GM21367 (cell line): Measurements from ENCODE around the gene BRINP1.

ENCODE experiments used
- ATAC-seq: cut with Tn5 transposase; IDR thresholded peaks from one replicate; pipeline ENCODE4 v1.9.1; 2021; ENCODE audit not compliant: unreplicated experiment

Gene BRINP1

GRCh38 chr9:119368681-119369581 is at the start of gene BRINP1:
Gene BRINP1 (minus strand): TSS chr9:119369435. CDS start chr9:119313355, 56,080 bp downstream.
- no peak for ATAC-seq

GRCh38 chr9:119418721-119419120 is 49.5 kb upstream of the BRINP1 start:
- no peak for ATAC-seq

- no peak for ATAC-seq
These were observed 47.6 kb upstream of the BRINP1 start for GRCh38 chr9:119416793-119417192.

GRCh38 chr9:119412399-119412798 is 43.2 kb upstream of the BRINP1 start:
- ATAC-seq: no peak

GRCh38 chr9:119409552-119409951 is 40.3 kb upstream of the BRINP1 start:
- ATAC-seq: no peak

GRCh38 chr9:119400606-119401005 is 31.4 kb upstream of the BRINP1 start:
- no peak for ATAC-seq

- ATAC-seq: no peak
These were observed 29.1 kb upstream of the BRINP1 start for GRCh38 chr9:119398350-119398749.

- no peak for ATAC-seq
These were observed 22.6 kb upstream of the BRINP1 start for GRCh38 chr9:119391878-119392277.

- ATAC-seq: no peak
These were observed 6.7 kb upstream of the BRINP1 start for GRCh38 chr9:119375892-119376291.

- no peak for ATAC-seq
These were observed 3.7 kb upstream of the BRINP1 start for GRCh38 chr9:119372951-119373350.

GRCh38 chr9:119370816-119371215 is 1.6 kb upstream of the BRINP1 start:
- no peak for ATAC-seq

- ATAC-seq: no peak
These were observed 588 bp upstream of the BRINP1 start for GRCh38 chr9:119369680-119370366.

- no peak for ATAC-seq
These were observed 1.1 kb downstream of the BRINP1 start for GRCh38 chr9:119368179-119368578.

- ATAC-seq: no peak
These were observed 1.6 kb downstream of the BRINP1 start for GRCh38 chr9:119367683-119368075.

- no peak for ATAC-seq
These were observed 2.1 kb downstream of the BRINP1 start for GRCh38 chr9:119366909-119367682.

GRCh38 chr9:119365291-119366027 is 3.8 kb downstream of the BRINP1 start:
- ATAC-seq: no peak

- ATAC-seq: no peak
These were observed 9.0 kb downstream of the BRINP1 start for GRCh38 chr9:119360237-119360636.

GRCh38 chr9:119357336-119358096 is 11.7 kb downstream of the BRINP1 start:
- ATAC-seq: no peak

- no peak for ATAC-seq
These were observed 19.8 kb downstream of the BRINP1 start for GRCh38 chr9:119349351-119349825.
